GM19395 (cell line): Measurements from ENCODE around the gene FAM184B.
A peak's percentile ranks its signal among the peaks of the same experiment; 100 is the strongest.

ENCODE experiments used
- ATAC-seq: cut with Tn5 transposase; IDR thresholded peaks from one replicate; pipeline ENCODE4 v1.9.1; 2021; ENCODE audit warnings: mild to moderate bottlenecking, moderate library complexity; ENCODE audit not compliant: unreplicated experiment

The FAM184B gene

DNA sequence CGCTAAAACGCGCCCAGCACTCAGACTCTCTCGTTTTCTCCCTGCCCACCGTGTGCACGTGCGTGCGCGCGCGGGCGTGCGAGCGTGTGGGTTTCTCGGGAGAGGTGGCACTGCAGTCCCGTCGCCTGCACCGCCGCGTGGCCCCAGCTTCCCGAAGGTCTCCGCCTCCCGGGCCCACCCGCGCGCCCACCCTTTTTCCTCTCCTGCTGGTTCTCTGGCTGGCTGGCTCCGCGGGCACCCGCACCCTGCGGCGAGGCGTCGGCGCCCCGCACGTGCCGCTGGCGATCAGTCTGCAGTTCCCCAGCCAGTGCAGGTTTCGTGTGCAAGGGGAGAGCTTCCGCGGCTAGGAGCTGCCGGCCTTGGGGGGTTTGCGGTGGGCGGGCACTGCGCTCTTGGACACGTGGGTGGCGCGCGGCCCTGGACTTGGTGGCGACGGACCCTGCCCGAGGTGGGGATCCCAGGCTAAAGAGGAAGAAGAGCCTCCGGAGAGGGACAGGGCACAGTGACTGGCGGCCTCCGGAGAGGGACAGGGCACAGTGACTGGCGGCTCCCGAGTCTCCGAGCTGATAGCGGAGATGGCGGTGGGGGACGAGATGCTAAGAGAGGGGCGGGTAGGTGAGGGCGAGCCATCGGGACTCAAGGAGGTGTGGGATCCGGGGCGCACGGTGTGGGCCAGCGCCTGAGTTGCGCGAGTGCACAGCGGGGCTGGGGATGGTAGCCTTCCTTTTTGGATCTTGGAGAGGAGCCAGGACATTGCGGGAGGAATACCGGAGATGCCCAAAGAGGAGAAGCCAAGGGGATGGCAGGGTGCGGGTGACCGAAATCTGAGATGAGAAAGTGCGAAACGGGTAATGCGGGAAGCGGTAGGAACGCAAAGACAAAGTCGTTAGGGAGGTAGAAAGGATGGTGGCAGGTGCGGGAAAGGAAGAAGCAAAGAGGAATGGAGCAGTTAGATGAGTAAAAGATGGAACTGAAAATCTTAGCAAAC, at the start of gene FAM184B:
Gene FAM184B (minus strand): TSS at position 322 of the 988 bp plus-strand sequence. CDS start 322 bp downstream, outside the sequence.
- ATAC-seq = peak; percentile 48

DNA sequence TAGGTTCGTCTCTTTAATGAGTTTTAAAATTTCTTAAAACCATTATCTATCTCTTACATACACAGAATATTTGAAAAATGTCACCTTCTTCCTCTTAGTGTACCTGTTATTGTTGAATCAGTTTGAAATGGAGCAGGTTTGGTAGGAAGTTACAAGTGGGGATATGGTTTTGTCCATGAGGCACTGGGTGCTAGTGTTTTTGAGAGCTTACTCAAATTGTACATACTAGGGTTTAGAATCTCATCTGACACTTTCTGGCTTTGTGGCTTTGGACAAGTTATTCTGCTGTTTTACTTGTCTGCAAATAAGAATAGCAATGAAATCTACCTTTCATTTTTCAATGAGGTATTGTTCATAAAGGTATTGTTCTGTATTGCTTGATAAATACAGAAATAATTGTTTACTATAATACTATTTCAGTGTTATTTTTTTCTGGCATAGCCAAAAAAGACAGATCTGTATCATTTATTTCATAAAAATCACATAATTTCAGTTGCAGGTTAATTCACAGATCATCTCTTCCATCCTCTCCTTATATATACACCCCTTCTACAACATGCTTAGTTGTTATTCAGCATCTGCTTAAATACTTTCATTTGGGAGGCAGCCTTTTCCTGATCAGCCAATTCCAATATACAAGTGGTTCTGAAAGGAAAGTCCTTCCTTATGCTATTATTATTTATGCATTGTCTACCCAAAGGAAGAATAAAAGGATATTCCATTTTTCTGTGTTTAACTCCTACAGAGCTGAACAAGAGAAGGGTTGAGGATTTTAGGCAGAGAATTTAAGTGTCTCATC, 42.6 kb upstream of the FAM184B start:
- no peak for ATAC-seq

DNA sequence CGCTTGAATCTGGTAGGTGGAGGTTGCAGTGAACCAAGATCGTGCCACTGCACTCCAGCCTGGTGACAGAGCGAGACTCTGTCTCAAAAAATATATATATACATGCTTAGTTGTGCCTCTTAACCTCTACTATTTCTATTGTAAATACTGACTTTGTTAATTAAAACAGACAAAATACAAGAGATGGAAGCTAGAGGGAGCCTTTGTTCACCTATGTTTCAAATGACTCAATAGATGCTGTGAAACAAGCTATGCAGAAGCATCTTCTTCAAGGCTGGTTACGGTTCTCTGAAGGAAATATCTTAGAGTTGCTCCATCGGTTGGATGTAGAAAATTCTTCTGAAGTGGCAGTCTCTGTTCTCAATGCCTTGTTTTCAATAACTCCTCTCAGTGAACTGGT, 35.6 kb upstream of the FAM184B start:
- ATAC-seq = peak; percentile 79

GRCh38 chr4:17816142-17816541, 34.7 kb upstream of the FAM184B start:
- no peak for ATAC-seq

DNA sequence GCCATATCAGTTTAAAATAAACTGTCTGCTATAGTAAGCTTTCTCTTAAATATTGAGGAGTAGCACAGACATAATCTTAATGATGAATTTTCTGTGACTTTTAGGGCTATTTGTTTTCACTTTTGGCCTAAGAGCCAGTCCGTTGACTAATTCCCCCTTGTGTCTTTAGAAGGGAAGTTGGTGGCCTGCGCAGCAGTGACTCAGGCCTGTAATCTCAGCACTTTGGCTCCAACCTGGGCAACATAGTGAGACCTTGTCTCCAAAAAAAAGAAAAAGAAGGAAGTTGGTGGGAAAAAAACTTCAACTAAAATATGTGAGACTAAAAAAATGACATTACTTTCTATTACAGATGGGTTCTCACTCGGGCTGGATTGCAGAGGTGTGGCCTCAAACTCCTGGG, 32.7 kb upstream of the FAM184B start:
- no peak for ATAC-seq

- no peak for ATAC-seq
Measured at GRCh38 chr4:17812801-17813200, 31.4 kb upstream of the FAM184B start.

DNA sequence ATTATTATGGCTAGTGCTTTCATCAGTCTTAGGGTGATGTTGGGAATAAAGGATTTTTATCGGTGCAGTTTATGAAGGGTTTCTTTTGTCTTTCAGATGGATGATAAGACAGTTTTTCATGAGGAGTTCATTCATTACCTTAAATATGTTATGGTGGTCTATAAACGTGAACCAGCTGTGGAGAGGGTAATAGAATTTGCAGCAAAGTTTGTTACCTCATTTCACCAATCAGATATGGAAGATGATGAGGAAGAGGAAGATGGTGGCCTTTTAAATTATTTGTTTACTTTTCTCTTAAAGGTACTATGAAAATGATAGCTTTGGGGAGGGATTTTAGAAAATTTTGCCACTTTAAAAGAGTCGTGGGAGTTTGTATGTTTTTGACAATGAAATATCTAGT, 30.7 kb upstream of the FAM184B start:
- ATAC-seq = no peak

DNA sequence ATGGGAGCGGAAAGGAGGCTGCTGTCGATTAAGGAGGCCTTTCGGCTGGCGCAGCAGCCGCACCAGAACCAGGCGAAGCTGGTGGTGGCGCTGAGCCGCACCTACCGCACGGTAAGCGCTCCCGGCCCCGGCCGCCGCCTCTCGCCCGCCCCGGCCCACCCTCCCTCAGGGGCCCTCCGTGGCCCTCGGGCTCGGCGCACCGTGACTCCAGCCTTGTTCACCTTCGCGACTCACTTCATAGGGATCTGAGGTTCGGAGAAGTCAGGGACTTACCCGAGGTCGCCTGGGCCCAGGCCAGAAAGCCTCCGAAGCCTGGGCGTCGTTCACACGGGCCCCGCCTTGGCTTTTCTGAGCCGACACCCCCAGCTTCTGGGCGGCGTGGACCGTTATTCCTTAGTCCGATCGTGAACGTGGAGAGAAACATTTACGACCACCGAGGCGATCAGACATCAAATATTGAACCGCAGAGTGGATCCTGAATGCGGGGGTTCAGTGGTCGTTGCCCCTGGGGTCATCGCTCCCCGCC, 29.7 kb upstream of the FAM184B start:
- ATAC-seq = peak; percentile 40

DNA sequence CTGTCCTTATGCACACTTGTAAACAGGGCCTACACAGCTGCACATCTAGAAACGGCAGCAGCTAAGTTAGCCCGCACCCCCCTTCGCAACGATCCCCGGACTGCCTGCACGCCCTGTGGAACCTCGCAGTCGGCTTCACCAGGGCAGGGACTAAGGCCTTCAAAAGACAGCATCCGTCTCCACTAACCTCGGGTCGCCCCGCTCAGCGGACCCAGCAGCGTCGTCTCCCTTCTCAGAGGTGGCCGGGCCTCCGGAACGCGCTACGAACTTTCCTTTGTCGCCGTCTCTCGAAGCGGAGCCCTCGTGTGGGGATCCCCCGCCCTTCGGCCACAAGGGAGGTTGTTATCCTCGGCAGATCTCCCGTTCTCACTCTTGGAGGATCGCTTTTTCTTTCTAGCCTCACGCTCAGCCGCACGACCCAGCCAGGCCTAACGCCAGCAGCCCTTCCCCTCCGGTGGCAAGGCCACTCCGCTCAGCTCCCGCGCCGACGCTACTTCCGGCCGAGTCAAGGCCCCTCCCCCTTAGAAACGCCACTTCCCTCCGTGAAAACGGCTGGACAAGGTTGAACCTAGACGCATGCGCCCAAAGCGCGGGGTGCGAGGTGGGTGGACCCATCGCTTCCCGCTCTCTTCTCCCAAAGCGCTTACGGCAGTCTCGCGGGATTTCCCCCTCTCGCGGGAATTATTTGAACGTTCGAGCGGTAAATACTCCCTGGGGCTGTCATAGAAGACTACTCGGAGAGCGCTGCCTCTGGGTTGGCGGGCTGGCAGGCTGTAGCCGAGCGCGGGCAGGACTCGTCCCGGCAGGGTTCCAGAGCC, 29.0 kb upstream of the FAM184B start, which contains the start of the genes DCAF16 and NCAPG:
Gene DCAF16 (minus strand): TSS at position 498 of the 818 bp plus-strand sequence. CDS start 6,616 bp downstream, outside the sequence.
Gene NCAPG (plus strand): TSS at position 720 of the 818 bp plus-strand sequence. CDS start 99 bp downstream, outside the sequence.
- ATAC-seq = peak; percentile 90

DNA sequence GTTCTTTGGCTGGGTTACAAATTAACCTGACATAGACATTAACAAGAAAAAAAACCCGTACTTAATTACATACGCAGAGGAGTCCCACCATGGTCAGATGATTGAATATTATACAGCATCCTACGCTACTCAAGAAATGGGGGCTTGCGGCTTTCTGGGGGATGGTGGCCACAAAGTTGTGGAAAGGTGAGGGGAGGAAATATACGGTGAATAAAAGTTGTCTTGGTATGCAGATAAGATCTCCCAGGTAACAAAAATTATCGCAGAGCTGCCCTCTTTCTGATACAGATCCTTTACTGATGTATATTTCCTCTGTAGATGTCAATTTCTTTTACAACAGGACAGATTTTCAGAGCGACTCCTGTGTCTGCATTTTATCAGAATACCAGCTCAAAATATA, 28.2 kb upstream of the FAM184B start:
- no peak for ATAC-seq

- ATAC-seq = no peak
Measured at GRCh38 chr4:17807446-17807845, 26.0 kb upstream of the FAM184B start.

DNA sequence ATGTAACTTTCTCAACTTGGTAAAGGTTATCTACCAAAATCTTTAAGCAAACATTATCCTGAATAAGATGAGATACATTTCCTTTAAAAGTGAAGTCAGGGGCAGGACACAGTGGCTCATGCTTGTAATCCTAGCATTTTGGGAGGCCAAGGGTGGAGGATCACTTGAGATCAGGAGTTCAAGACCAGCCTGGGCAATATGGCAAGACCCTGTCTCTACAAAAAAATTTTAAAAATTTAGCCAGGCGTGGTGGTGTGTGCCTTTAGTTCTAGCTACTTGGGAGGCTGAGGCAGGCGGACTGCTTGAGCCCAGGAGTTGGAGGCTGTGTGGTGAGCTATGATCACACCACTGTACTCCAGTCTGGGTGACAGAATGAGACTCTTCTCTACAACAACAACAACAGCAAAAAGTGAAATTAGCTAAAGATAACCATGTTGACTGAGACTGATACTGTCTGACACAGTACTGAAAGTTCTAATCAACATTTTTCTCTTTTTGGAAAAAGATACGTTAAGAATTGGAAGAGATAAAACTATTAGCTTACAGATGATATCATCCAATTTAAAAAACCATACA, 24.2 kb upstream of the FAM184B start:
- no peak for ATAC-seq

DNA sequence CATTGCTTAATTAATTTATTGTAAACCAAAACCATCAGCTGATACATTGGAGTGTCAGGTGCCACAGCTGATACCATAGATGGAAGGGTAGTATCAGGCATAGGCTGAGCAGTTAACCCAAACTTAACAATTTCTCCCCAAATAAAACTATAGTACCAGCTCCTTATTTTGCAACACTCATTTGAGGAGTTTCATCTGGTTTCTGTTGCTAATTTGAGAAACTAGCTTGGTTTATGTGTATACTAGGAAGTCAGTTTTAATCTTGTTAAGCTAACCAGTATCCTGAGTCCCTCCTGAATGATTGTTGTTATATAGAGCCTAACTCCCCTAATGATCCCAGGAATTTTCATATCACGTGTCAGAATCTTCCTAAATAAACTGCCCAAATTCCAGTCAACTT, 16.4 kb upstream of the FAM184B start:
- ATAC-seq = no peak

DNA sequence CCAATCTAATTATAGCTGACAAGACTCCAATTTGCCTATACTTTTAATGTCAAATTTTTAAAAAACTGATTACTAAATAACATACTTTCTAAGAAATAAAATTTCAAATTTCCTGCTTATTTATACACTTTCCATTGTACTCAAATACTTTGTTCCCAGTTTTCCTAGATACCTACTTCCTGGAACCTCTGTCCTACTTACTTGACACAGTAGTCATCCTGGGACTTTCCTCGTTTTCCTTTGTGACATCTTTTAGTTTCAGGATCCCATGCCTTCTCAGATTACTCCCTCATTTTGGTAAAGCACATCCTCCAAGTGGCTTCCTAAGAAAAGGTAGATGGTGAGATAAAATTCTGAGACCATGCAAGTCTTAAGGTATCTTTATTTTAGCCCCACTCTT, 13.3 kb upstream of the FAM184B start:
- no peak for ATAC-seq

DNA sequence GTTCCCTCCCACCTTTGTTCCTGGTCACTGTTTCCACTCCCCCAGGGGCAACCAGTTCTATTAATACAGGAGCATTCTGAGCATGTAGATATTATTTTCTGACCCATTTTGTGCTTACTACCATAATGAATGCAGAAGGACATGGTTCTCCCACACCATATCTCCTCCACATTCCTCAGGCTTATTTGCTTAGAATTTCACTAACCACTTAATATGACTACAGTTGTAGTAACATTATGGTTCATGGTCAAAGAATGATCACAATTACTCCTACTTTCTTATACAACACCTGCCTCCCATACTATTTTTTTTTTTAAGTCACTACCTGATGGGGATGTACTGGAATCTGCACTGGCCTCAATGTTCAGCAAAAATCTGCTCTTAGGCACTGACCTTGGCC, 7.5 kb upstream of the FAM184B start:
- no peak for ATAC-seq

DNA sequence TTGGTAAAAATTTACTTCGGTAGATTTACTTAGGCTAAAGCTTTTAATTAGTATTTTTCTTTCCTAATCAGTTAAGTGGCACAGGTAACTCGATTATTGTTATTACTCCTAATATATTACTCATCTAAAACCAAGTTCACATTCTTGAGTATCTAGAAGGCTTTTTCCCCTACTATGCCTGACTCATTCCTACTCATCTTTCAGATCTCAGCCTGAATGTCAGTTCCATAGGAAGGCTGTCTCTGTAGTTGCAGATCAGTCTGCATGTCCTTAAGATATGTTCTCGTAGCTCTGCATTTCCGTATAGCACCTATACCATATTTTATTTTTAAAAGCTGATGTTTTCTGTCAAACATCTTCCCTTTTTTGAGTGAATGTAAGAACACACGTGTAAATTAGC, 5.9 kb upstream of the FAM184B start:
- no peak for ATAC-seq

- peak; percentile 56 for ATAC-seq
Measured at GRCh38 chr4:17786567-17786966, 5.1 kb upstream of the FAM184B start.

DNA sequence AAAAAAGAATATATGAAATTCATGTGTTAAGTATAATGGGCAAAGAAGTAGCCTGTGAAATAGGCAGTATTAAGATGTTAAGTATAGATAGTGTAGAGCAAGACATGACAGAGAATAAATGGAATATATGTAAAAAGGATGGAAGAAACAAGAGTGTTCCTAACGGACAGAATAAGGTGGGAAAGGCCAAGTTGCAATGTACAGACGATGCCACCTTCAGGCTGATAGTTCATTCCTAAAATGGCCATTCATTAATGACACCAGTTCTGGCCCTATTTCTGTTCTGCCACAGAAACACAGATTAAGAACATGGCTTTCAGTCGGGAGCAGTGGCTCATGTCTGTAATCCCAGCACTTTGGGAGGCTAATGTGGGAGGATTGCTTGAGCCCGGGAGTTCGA, 4.4 kb upstream of the FAM184B start:
- no peak for ATAC-seq

DNA sequence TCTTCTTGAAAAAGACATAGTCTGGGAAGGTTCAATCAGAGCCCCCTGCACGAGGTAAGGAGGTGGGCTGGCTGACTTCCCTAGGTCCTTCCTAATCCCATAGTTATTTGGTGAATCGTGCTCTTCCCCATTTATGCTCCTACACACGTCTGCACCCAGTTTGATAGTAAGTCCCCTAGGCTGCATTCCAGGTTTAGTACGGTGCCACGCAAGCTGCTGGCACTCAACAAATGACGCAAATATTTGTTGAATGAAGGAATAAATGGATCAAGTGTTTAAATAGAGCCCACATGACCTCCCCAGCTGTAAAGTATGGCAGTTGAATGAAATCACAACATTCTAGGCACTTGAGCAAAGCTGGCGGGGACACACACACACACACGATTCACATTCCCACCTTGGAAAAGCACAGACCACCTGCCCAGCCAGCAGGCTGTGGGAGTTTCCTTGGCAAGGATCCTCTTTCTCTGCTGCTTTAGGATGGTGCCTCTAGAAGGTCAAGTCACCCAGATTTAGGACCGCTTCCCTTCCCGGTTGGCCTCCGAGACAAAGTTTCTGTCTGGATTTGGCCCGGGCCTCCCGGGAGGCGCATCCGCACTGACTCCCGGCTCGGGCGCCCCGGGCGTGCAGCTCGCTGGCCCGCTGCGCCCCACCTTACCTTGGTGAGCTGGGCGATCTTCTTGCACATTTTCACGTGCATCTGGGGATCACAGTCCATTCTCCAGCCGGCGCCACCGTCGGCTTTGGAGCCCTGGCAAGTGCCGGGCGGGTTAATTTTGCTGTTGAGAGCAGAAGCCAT, 721 bp downstream of the FAM184B start:
- peak; percentile 24 for ATAC-seq
